ENCODE measurements around the gene THADA. TPM values are rescaled to one million over a fixed set of nuclear protein-coding genes. Genes with fewer than 3 reads are reported as not detected.

Gene THADA
- total and polyA plus RNA-seq, 2 donors (not counting 3 experiments of a cell fraction or from before 2014, with no cell fraction given) = 22.6 to 25.3 TPM

GRCh38 chr2:43455296-43455695, 140.5 kb downstream of the THADA start:
- H3K4me2 ChIP-seq (ENCODE audit: insufficient read depth, low read length) = peak overlapping the region; percentile 91
- H3K27me3 ChIP-seq (ENCODE audit: control insufficient read depth in 2 of 2, insufficient read depth in 2 of 2, low read length in 2 of 2) = no peaks in the 10 kb centered on the region
- dilution Hi-C loops (cut with MboI; ENCODE audit: extremely low pct_ligation_motif_present, low sequenced_read_pairs) = no loop called here
- H3K9me3 ChIP-seq (replicated peaks; ENCODE audit: control insufficient read depth, insufficient read depth, low read length) = no peaks in the 10 kb centered on the region
- peaks cover 88% of the 10 kb centered on the region for H3K4me1 ChIP-seq (ENCODE audit: control insufficient read depth, extremely low read depth, insufficient read depth, low read length)
- H2AFZ ChIP-seq (ENCODE audit: low read depth, low read length) = no peak overlapping the region
- H3K4me3 ChIP-seq (replicated peaks in 1 of 3; ENCODE audit: insufficient read depth in 1 of 3, low read depth in 1 of 3, low read length in 3 of 3) = peak overlapping the region in 1 of 3 experiments; percentile 28
- no peak for FAIRE-seq
- CTCF ChIA-PET = interaction anchor here (0.6 to 4.2 kb wide), 15 partner anchors 11 to 627 kb away, joined by 3 to 27 read pairs (median 4); no protein-coding TSS in a partner anchor
- H3K9ac ChIP-seq (replicated peaks; ENCODE audit: extremely low read depth, insufficient read depth, low read length) = peak overlapping the region; percentile 78
- DNase-seq (ENCODE audit: low read depth, low spot score) = no peak
- H3K79me2 ChIP-seq (ENCODE audit: control insufficient read depth, insufficient read depth, low read length) = no peaks in the 10 kb centered on the region
- TF ChIP-seq GATA2 (IDR thresholded peaks at IDR 0.05; ENCODE audit: insufficient read depth, insufficient read length, low read depth, low read length) (no peak), MAX (IDR thresholded peaks at IDR 0.05; ENCODE audit: insufficient read depth, insufficient read length) (peak; percentile 62)
- no peaks in the 10 kb centered on the region for H3K9me1 ChIP-seq (replicated peaks; ENCODE audit: control insufficient read depth, extremely low read depth, insufficient read depth, low read length)
- BruUV-seq (replicated peaks) = TSS peak; percentile 25
- intact Hi-C loops (cut with micrococcal nuclease) = loop anchor here (1.0 to 5.0 kb wide), 4 partner anchors 13 to 43 kb away; no protein-coding TSS in a partner anchor
- H3K27ac ChIP-seq (ENCODE audit: insufficient read depth, low read depth, low read length) = peak overlapping the region; percentile 90
- no peaks in the 10 kb centered on the region for H3K36me3 ChIP-seq (ENCODE audit: control insufficient read depth in 2 of 2, extremely low read depth in 1 of 2, insufficient read depth in 2 of 2, low read length in 2 of 2)
- POLR2A ChIA-PET = interaction anchor here (1.6 kb wide), 1 partner anchor 228 kb away, joined by 6 read pairs; the partner anchor contains the start of gene ZFP36L2
- H4K20me1 ChIP-seq (replicated peaks; ENCODE audit: control insufficient read depth, extremely low read depth, insufficient read depth, low read length) = no peaks in the 10 kb centered on the region

GRCh38 chr2:43454791-43455190, 141.0 kb downstream of the THADA start:
- Histone ChIP-seq H3K9ac (replicated peaks; ENCODE audit: extremely low read depth, insufficient read depth, low read length) (peak overlapping the region; percentile 78), H3K9me1 (replicated peaks; ENCODE audit: control insufficient read depth, extremely low read depth, insufficient read depth, low read length) (no peaks in the 10 kb centered on the region), H4K20me1 (replicated peaks; ENCODE audit: control insufficient read depth, extremely low read depth, insufficient read depth, low read length) (no peaks in the 10 kb centered on the region), H3K4me1 (ENCODE audit: control insufficient read depth, extremely low read depth, insufficient read depth, low read length) (peaks cover 86% of the 10 kb centered on the region), H3K27me3 (ENCODE audit: control insufficient read depth in 2 of 2, insufficient read depth in 2 of 2, low read length in 2 of 2) (no peaks in the 10 kb centered on the region), H3K4me3 (replicated peaks in 1 of 3; ENCODE audit: insufficient read depth in 1 of 3, low read depth in 1 of 3, low read length in 3 of 3) (no peak overlapping the region), H3K36me3 (ENCODE audit: control insufficient read depth in 2 of 2, extremely low read depth in 1 of 2, insufficient read depth in 2 of 2, low read length in 2 of 2) (no peaks in the 10 kb centered on the region), H2AFZ (ENCODE audit: low read depth, low read length) (no peak overlapping the region), H3K9me3 (replicated peaks; ENCODE audit: control insufficient read depth, insufficient read depth, low read length) (no peaks in the 10 kb centered on the region), H3K4me2 (ENCODE audit: insufficient read depth, low read length) (peak overlapping the region; percentile 91), H3K27ac (ENCODE audit: insufficient read depth, low read depth, low read length) (peak overlapping the region; percentile 90), H3K79me2 (ENCODE audit: control insufficient read depth, insufficient read depth, low read length) (no peaks in the 10 kb centered on the region)
- dilution Hi-C loops (cut with MboI; ENCODE audit: extremely low pct_ligation_motif_present, low sequenced_read_pairs) = no loop called here
- POLR2A ChIA-PET = interaction anchor here (1.6 kb wide), 1 partner anchor 228 kb away, joined by 6 read pairs; the partner anchor contains the start of gene ZFP36L2
- CTCF ChIA-PET = interaction anchor here (1.0 to 4.2 kb wide), 13 partner anchors 11 to 627 kb away, joined by 3 to 27 read pairs (median 4); no protein-coding TSS in a partner anchor
- FAIRE-seq (no peak), DNase-seq (ENCODE audit: low read depth, low spot score) (peak; percentile 36)
- no peak for TF ChIP-seq MYC (IDR thresholded peaks at IDR 0.05; ENCODE audit: low read depth, low read length)
- TF ChIP-seq FOS (IDR thresholded peaks at IDR 0.05; ENCODE audit: borderline replicate concordance, insufficient read depth, low read length) = peak; percentile 23
- intact Hi-C loops (cut with micrococcal nuclease) = loop anchor here (1.0 to 5.0 kb wide), 4 partner anchors 14 to 42 kb away; no protein-coding TSS in a partner anchor
- no TSS peak for BruUV-seq (replicated peaks)

All from endothelial cell of umbilical vein (primary cell).